Measurements from ENCODE around the gene ADAMTS2. TPM values are rescaled to one million over a fixed set of nuclear protein-coding genes. Genes with fewer than 3 reads are reported as not detected.

Gene ADAMTS2
- total and polyA plus RNA-seq, 2 of the 4 experiments (the other 2 are of a cell fraction): 19.0 to 58.8 TPM

- ChIA-PET CTCF (no interaction called here), POLR2A (ENCODE audit: unreplicated experiment) (no interaction called here)
- Histone ChIP-seq H3K4ac (ENCODE audit: low read depth, low read length) (no peak overlapping the region), H2BK120ac (ENCODE audit: low read depth, low read length) (no peak overlapping the region), H2BK5ac (ENCODE audit: low read depth, low read length, poor library complexity, severe bottlenecking) (no peak overlapping the region), H4K20me1 (ENCODE audit: insufficient read depth, low read length) (no peaks in the 10 kb centered on the region), H3K9me3 (ENCODE audit: control insufficient read depth, insufficient read depth, low read length) (0 out of 2 replicates have a peak, but pooled peaks cover 3% of the 10 kb centered on the region), H3K4me2 (ENCODE audit: low read depth, low read length) (no peak overlapping the region), H3K36me3 (ENCODE audit: control insufficient read depth, insufficient read depth, low read length) (no peaks in the 10 kb centered on the region), H2AK9ac (replicated peaks; ENCODE audit: low read depth, low read length, poor library complexity) (no peak overlapping the region), H3K56ac (ENCODE audit: extremely low read depth, insufficient read depth, low read length) (no peak overlapping the region), H2AK5ac (ENCODE audit: low read depth, low read length) (no peak overlapping the region), H3K9me1 (ENCODE audit: insufficient read depth, low read length) (no peaks in the 10 kb centered on the region), H3K18ac (ENCODE audit: low read depth, low read length) (no peak overlapping the region), H4K91ac (ENCODE audit: insufficient read depth, low read depth, low read length) (no peak overlapping the region), H3K79me1 (ENCODE audit: low read depth in 1 of 2, low read length in 2 of 2) (no peaks in the 10 kb centered on the region), H3K23ac (ENCODE audit: low read depth, low read length) (no peak overlapping the region), H3K27ac (ENCODE audit: insufficient read depth, low read length) (no peak overlapping the region), H3K4me3 (ENCODE audit: insufficient read depth, low read depth, low read length) (no peak overlapping the region), H3K4me1 (ENCODE audit: control insufficient read depth, insufficient read depth, low read length) (peaks cover 7% of the 10 kb centered on the region; the same call in 1 of the 2 replicates), H4K8ac (ENCODE audit: low read depth in 2 of 2, low read length in 2 of 2) (no peak overlapping the region), H2AFZ (replicated peaks; ENCODE audit: low read length, poor library complexity) (peak overlapping the region; percentile 58), H3K27me3 (ENCODE audit: control insufficient read depth, insufficient read depth, low read length) (no peaks in the 10 kb centered on the region; the same call in 1 of the 2 replicates), H2BK20ac (ENCODE audit: low read depth, low read length) (no peak overlapping the region), H3K14ac (replicated peaks; ENCODE audit: low read depth, low read length) (no peak overlapping the region), H2BK15ac (ENCODE audit: low read depth, low read length) (no peak overlapping the region), H3K9ac (ENCODE audit: low read depth, low read length) (no peak overlapping the region), H4K5ac (ENCODE audit: low read depth, low read length) (no peak overlapping the region)
- DNase-seq (no peak), ATAC-seq (ENCODE audit: low read depth) (no peak)
- no TSS peak for BruUV-seq (replicated peaks)
- in situ Hi-C loops (cut with MboI; ENCODE audit: low sequenced_read_pairs): no loop called here
- dilution Hi-C loops (cut with HindIII; ENCODE audit: low sequenced_read_pairs, unreplicated experiment): no loop called here
- TF ChIP-seq CTCF (conservative IDR thresholded peaks at IDR 0.05; ENCODE audit: low read depth, low read length) (no peak), NFE2L2 (IDR thresholded peaks at IDR 0.05; ENCODE audit: low read depth, low read length) (no peak), ELK1 (IDR thresholded peaks at IDR 0.05; ENCODE audit: borderline replicate concordance, low read depth, low read length) (no peak), POLR2A (IDR thresholded peaks at IDR 0.05; ENCODE audit: low read depth, low read length) (no peak), BHLHE40 (IDR thresholded peaks at IDR 0.05; ENCODE audit: low read depth, low read length) (no peak)
- intact Hi-C loops (cut with micrococcal nuclease): no loop called here
- 72% methylated on average over 10 of the region's 16 CpGs; no CpG with 5 or more reads in 1 of the 2 experiments for WGBS, 2 experiments (ENCODE audit: extremely low coverage in 2 of 2, insufficient read length in 1 of 2)
Measured at GRCh38 chr5:179361037-179361603, 15.9 kb upstream of the ADAMTS2 start.
